HepG2 (cell line): Measurements from ENCODE around the gene WDR20. TPM values are rescaled to one million over a fixed set of nuclear protein-coding genes. Genes with fewer than 3 reads are reported as not detected.

Source experiments
- BORCS8-MEF2B ChIP-seq: sonication (generic); formaldehyde crosslinking; IDR thresholded peaks from 2 replicates; pipeline ENCODE4 v1.8.0; 2022; ENCODE audit warnings: mild to moderate bottlenecking, missing genetic modification reagents
- CHD4 ChIP-seq: fragments of 200-600 bp; sonication (generic); IDR thresholded peaks from 2 replicates; pipeline ENCODE4 v1.7.0; 2017; ENCODE audit warnings: mild to moderate bottlenecking, low read length, borderline replicate concordance
- CREM ChIP-seq, 2 experiments: sonication (generic) in 1 of 2; formaldehyde crosslinking in 1 of 2; IDR thresholded peaks; 2 replicates each; pipeline versions ENCODE4 v1.4.0 to v1.6.1; 2016 to 2020; ENCODE audit warnings: antibody characterized with exemption in 1 of 2, mild to moderate bottlenecking in 1 of 2, missing genetic modification reagents in 1 of 2
- DRAP1 ChIP-seq: IDR thresholded peaks from 2 replicates; pipeline ENCODE4 v1.6.1; 2016; ENCODE audit warnings: missing genetic modification reagents, missing compliant biosample characterization
- E2F1 ChIP-seq: sonication (generic); formaldehyde crosslinking; IDR thresholded peaks from 2 replicates; pipeline ENCODE4 v1.5.0; 2020; ENCODE audit warnings: missing genetic modification reagents
- ELF3 ChIP-seq: IDR thresholded peaks from 2 replicates; pipeline ENCODE4 v1.6.1; 2016; ENCODE audit warnings: missing genetic modification reagents, missing compliant biosample characterization
- GATAD2A ChIP-seq: IDR thresholded peaks from 2 replicates; pipeline ENCODE4 v1.6.1; 2016
- HNRNPK ChIP-seq: fragments of 200-400 bp; formaldehyde crosslinking; IDR thresholded peaks from 2 replicates; pipeline ENCODE4 v1.6.1; 2018; ENCODE audit warnings: low read length, low read depth, moderate library complexity, mild to moderate bottlenecking; ENCODE audit not compliant: poor library complexity, severe bottlenecking
- IKZF1 ChIP-seq: fragments of 450-650 bp; IDR thresholded peaks from 2 replicates; pipeline ENCODE4 v1.7.1; 2016
- KAT2B ChIP-seq: fragments of 150-350 bp; IDR thresholded peaks from 2 replicates; pipeline ENCODE4 v1.6.1; 2014; ENCODE audit warnings: low read depth, low read length, borderline replicate concordance
- KLF12 ChIP-seq: sonication (generic); formaldehyde crosslinking; IDR thresholded peaks from 2 replicates; pipeline ENCODE4 v1.4.0; 2020; ENCODE audit warnings: missing genetic modification reagents, borderline replicate concordance
- KLF6 ChIP-seq: IDR thresholded peaks from 2 replicates; pipeline ENCODE4 v1.8.0; 2016; ENCODE audit warnings: missing biosample characterization, missing genetic modification reagents
- NR1H2 ChIP-seq: sonication (generic); formaldehyde crosslinking; IDR thresholded peaks from 2 replicates; pipeline ENCODE4 v1.8.1; 2022; ENCODE audit warnings: low read depth, missing genetic modification reagents, borderline replicate concordance
- NRL ChIP-seq: sonication (generic); formaldehyde crosslinking; IDR thresholded peaks from 2 replicates; pipeline ENCODE4 v1.5.0; 2020; ENCODE audit warnings: missing genetic modification reagents, mild to moderate bottlenecking, moderate library complexity, borderline replicate concordance
- PATZ1 ChIP-seq: sonication (generic); formaldehyde crosslinking; IDR thresholded peaks from 2 replicates; pipeline ENCODE4 v1.4.0; 2020; ENCODE audit warnings: missing genetic modification reagents
- PRMT3 ChIP-seq: sonication (generic); formaldehyde crosslinking; IDR thresholded peaks from 2 replicates; pipeline ENCODE4 v1.8.1; 2022; ENCODE audit warnings: low read depth, mild to moderate bottlenecking, moderate library complexity, missing genetic modification reagents, borderline replicate concordance
- RFX5 ChIP-seq: IDR thresholded peaks from 2 replicates; pipeline ENCODE4 v1.6.1; 2011; ENCODE audit warnings: low read depth, low read length, improper control_type of control experiment
- SOX13 ChIP-seq, 3 experiments: fragments of 450-650 bp in 1 of 3; sonication (generic) in 1 of 3; formaldehyde crosslinking in 1 of 3; IDR thresholded peaks in 2 of 3; conservative IDR thresholded peaks in 1 of 3; 2 replicates each; pipeline versions ENCODE4 v1.5.0 to v1.6.1; 2016 to 2020; ENCODE audit warnings: antibody characterized with exemption in 1 of 3, mild to moderate bottlenecking in 1 of 3, missing compliant biosample characterization in 1 of 3, missing genetic modification reagents in 1 of 3, moderate library complexity in 1 of 3
- SSRP1 ChIP-seq: IDR thresholded peaks from 2 replicates; pipeline ENCODE4 v1.6.1; 2016; ENCODE audit warnings: control low read depth
- ZNF205 ChIP-seq: IDR thresholded peaks from 2 replicates; pipeline ENCODE4 v1.6.1; 2018; ENCODE audit warnings: missing biosample characterization, missing genetic modification reagents
- ZNF296 ChIP-seq: sonication (generic); formaldehyde crosslinking; conservative IDR thresholded peaks from 2 replicates; pipeline ENCODE4 v1.5.0; 2020; ENCODE audit warnings: mild to moderate bottlenecking, missing genetic modification reagents
- ZNF572 ChIP-seq: sonication (generic); formaldehyde crosslinking; IDR thresholded peaks from 2 replicates; pipeline ENCODE4 v1.5.1; 2020; ENCODE audit warnings: mild to moderate bottlenecking, missing genetic modification reagents
- ZNF605 ChIP-seq: sonication (generic); formaldehyde crosslinking; IDR thresholded peaks from 2 replicates; pipeline ENCODE4 v1.8.0; 2022; ENCODE audit warnings: mild to moderate bottlenecking, missing genetic modification reagents
- ZNF772 ChIP-seq: sonication (generic); formaldehyde crosslinking; IDR thresholded peaks from 2 replicates; pipeline ENCODE4 v1.5.0; 2020; ENCODE audit warnings: mild to moderate bottlenecking, missing genetic modification reagents
- ZNF773 ChIP-seq: sonication (generic); formaldehyde crosslinking; IDR thresholded peaks from 2 replicates; pipeline ENCODE4 v1.4.0; 2020; ENCODE audit warnings: missing genetic modification reagents, borderline replicate concordance
- polyA plus RNA-seq, 8 experiments: library from polyadenylated mRNA; depleted of rRNA in 3 of 8; stranded (reverse) in 7 of 8; unstranded in 1 of 8; fragments of >200 nt; fragmentation: Illumina TruSeq in 4 of 8; extraction: Trizol in 4 of 8; gene quantifications; 2 replicates each; pipeline versions ENCODE4 v1.2.1 to v1.2.3, GENCODE V29; 2011 to 2016; ENCODE audit warnings: low read depth in 4 of 8, missing spikeins in 1 of 8, mixed read lengths in 1 of 8; ENCODE audit not compliant: insufficient read depth in 1 of 8
- total RNA-seq, 5 experiments: library from RNA; depleted of rRNA; stranded (reverse); fragments of >200 nt; fragmentation: Illumina TruSeq; extraction: Trizol; gene quantifications; 2 replicates each; pipeline ENCODE4 v1.2.3, GENCODE V29; 2016; ENCODE audit warnings: low read depth in 1 of 5
- TF ChIP-seq, protein P1 (sequence below): sonication (generic); formaldehyde crosslinking; IDR thresholded peaks from 2 replicates; pipeline ENCODE4 v1.4.0; 2020; ENCODE audit warnings: low read depth, mild to moderate bottlenecking, missing genetic modification reagents

WDR20 gene
- total and polyA plus RNA-seq, 2 of the 13 experiments (the other 11 are each of a cell fraction or from before 2014, with no cell fraction given): 10.4 to 23.2 TPM

GRCh38 chr14:102235275-102235897 is 95.7 kb downstream of the WDR20 start (continued):
- TF ChIP-seq HNRNPK (no peak), CHD4 (no peak), NRL (CRISPR knock-in tag) (no peak), GATAD2A (CRISPR knock-in tag) (peak; percentile 46; the same call in 1 of the 2 replicates), NR1H2 (no peak), E2F1 (no peak), BORCS8-MEF2B (CRISPR knock-in tag) (no peak), ZNF773 (CRISPR knock-in tag) (no peak), DRAP1 (CRISPR knock-in tag) (no peak), KAT2B (no peak), ZNF772 (CRISPR knock-in tag) (no peak), PRMT3 (CRISPR knock-in tag) (no peak), SSRP1 (no peak), PATZ1 (no peak), ZNF296 (CRISPR knock-in tag) (no peak), IKZF1 (no peak), RFX5 (no peak), CREM (IDR thresholded peaks at IDR 0.05) (no peak), CREM (CRISPR knock-in tag; IDR thresholded peaks at IDR 0.05) (no peak), KLF6 (CRISPR knock-in tag) (no peak), SOX13 (IDR thresholded peaks at IDR 0.05) (no peak), SOX13 (CRISPR knock-in tag; conservative IDR thresholded peaks at IDR 0.05 in 1 of 2, IDR thresholded peaks at IDR 0.05 in 1 of 2) (peak in 1 of 2 experiments; percentile 9; a peak in 1 of 4 replicates), KLF12 (CRISPR knock-in tag) (0 out of 2 replicates have a peak, but pooled peaks have one; percentile 34), ZNF572 (CRISPR knock-in tag) (no peak), ZNF605 (CRISPR knock-in tag) (no peak), ZNF205 (CRISPR knock-in tag) (no peak), ELF3 (peak; percentile 70)
- TF ChIP-seq, protein P1, sequence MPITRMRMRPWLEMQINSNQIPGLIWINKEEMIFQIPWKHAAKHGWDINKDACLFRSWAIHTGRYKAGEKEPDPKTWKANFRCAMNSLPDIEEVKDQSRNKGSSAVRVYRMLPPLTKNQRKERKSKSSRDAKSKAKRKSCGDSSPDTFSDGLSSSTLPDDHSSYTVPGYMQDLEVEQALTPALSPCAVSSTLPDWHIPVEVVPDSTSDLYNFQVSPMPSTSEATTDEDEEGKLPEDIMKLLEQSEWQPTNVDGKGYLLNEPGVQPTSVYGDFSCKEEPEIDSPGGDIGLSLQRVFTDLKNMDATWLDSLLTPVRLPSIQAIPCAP (CRISPR knock-in tag): no peak
